Heart left ventricle (tissue), 13 donors: ENCODE data around the gene SCYGR1.

ENCODE experiments used
- CTCF ChIP-seq, 12 donors: fragments of 200-600 bp; sonication (generic) in 4 of 12; IDR thresholded peaks; one replicate each; pipeline versions ENCODE4 v1.5.0 to v1.8.0; 2018 to 2022; ENCODE audit warnings: antibody characterized with exemption in 12 of 12, mild to moderate bottlenecking in 5 of 12
- POLR2A ChIP-seq, 2 donors: fragments of 450-650 bp; IDR thresholded peaks; one replicate each; pipeline ENCODE4 v1.6.1; 2017; ENCODE audit warnings: antibody characterized with exemption in 2 of 2, mild to moderate bottlenecking in 2 of 2, moderate library complexity in 2 of 2
- donor health status: ischemic (EF 13 %, LVEDD 7.1; RV severe dilation, severe dysfunction).
- donor health status: DM: no; HTN: yes; CAD: no.
- donor health status: DM: no; HTN: no; CAD: no.
- donor health status: ischemic (EF 25% LVEDD 6.9; RV normal size, moderate dysfunction).
- donor health status: ischemic (EF 25% LVEDD 5.7; RV mildly dilated, moderate dysfunction).
- donor health status: ischemic (EF 35%, LVEDD 5.7; RV mildly dilated, moderate dysfunction).
- donor health status: nonischemic (EF 11% LVEDD 7.7; RV severe dilation, severe dysfunction).
- donor health status: DM: yes; HTN: yes; CAD: no.
- donor health status: PGD.
- donor health status: ischemic (EF 29% LVEDD 5.4; RV normal size, mild dysfunction).
- donor health status: nonischemic (EF 23%, LVEDD 6.1; RV moderate dilation, normal function).

- TF ChIP-seq CTCF (IDR thresholded peaks at IDR 0.05), result no peak
- TF ChIP-seq POLR2A (IDR thresholded peaks at IDR 0.05), result no peak
Measured at GRCh38 chr2:227407591-227408151, 19.9 kb upstream of the SCYGR1 start.
